Measurements from ENCODE around the gene HPS1. TPM values are rescaled to one million over a fixed set of nuclear protein-coding genes. Genes with fewer than 3 reads are reported as not detected.

The HPS1 gene
- total RNA-seq, 1 experiment from 2014 or later: 146 TPM

DNA sequence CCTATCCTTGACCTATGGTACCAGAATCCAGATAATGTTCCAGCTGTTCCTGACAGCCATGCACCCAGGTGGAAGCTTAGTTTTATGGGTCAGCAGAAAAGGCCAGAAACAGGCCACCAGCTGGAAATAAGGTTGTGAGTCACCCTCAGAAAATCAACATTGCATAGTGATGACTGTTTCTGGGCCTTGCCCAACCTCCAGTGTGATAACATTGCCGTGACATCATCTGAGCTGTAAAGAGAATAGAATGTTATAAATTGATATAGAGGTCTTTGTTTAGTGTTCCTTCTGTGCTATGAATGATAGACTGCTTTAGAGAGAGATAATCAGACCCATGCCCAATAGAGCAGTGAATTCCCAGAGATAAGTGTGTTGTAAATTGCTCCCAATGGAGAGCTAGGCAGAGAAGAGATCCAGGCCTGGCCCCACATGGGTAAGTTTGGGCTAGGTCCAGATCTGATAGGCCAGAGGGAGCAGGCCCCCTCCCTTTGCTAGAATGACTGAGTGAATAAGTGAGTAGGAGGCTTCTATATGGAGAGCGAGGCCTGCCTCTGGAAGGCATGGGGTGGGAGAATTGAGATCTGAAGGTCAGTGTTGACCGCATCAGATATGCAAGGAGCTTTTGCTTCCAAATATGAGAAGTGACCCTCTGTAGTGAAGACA lies 14.2 kb upstream of the HPS1 start:
- Histone ChIP-seq H3K27me3 (ENCODE audit: control insufficient read depth, insufficient read depth, low read length) (no peaks in the 10 kb centered on the region), H3K4me1 (ENCODE audit: control insufficient read depth, insufficient read depth, low read length) (peaks cover 17% of the 10 kb centered on the region), H3K36me3 (ENCODE audit: control insufficient read depth, insufficient read depth, low read length) (no peaks in the 10 kb centered on the region), H3K9me3 (ENCODE audit: control insufficient read depth, insufficient read depth, low read depth, low read length) (no peaks in the 10 kb centered on the region), H3K27ac (ENCODE audit: low read length) (peak overlapping the region; percentile 41), H3K4me3 (ENCODE audit: low read depth in 2 of 2, low read length in 2 of 2) (no peak overlapping the region)
- ChIA-PET CTCF (interaction anchor here (1.1 kb wide), 1 partner anchor 36 kb away, joined by 4 read pairs; no protein-coding TSS in a partner anchor), POLR2A (interaction anchor here (0.5 kb wide), 1 partner anchor 580 kb away, joined by 3 read pairs; no protein-coding TSS in a partner anchor)
- intact Hi-C loops (cut with micrococcal nuclease; ENCODE audit: unreplicated experiment): no loop called here
- DNase-seq (ENCODE audit: low read depth, low spot score) (peak; percentile 84), ATAC-seq (peak; percentile 96)
- BruUV-seq (replicated peaks): no TSS peak
- in situ Hi-C loops (cut with HindIII; ENCODE audit: low pct_unique_long_range_greater_than_20kb, low sequenced_read_pairs): no loop called here
- TF ChIP-seq, protein P1, sequence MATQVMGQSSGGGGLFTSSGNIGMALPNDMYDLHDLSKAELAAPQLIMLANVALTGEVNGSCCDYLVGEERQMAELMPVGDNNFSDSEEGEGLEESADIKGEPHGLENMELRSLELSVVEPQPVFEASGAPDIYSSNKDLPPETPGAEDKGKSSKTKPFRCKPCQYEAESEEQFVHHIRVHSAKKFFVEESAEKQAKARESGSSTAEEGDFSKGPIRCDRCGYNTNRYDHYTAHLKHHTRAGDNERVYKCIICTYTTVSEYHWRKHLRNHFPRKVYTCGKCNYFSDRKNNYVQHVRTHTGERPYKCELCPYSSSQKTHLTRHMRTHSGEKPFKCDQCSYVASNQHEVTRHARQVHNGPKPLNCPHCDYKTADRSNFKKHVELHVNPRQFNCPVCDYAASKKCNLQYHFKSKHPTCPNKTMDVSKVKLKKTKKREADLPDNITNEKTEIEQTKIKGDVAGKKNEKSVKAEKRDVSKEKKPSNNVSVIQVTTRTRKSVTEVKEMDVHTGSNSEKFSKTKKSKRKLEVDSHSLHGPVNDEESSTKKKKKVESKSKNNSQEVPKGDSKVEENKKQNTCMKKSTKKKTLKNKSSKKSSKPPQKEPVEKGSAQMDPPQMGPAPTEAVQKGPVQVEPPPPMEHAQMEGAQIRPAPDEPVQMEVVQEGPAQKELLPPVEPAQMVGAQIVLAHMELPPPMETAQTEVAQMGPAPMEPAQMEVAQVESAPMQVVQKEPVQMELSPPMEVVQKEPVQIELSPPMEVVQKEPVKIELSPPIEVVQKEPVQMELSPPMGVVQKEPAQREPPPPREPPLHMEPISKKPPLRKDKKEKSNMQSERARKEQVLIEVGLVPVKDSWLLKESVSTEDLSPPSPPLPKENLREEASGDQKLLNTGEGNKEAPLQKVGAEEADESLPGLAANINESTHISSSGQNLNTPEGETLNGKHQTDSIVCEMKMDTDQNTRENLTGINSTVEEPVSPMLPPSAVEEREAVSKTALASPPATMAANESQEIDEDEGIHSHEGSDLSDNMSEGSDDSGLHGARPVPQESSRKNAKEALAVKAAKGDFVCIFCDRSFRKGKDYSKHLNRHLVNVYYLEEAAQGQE (IDR thresholded peaks at IDR 0.05; ENCODE audit: insufficient read depth in 1 of 2, low read depth in 2 of 2, low read length in 1 of 2): no peak
- peak; percentile 74 for TF ChIP-seq POLR2AphosphoS5 (IDR thresholded peaks at IDR 0.05; ENCODE audit: low read depth, low read length)
- TF ChIP-seq SIN3A (IDR thresholded peaks at IDR 0.05; ENCODE audit: borderline replicate concordance, insufficient read depth, low read depth, low read length): peak; percentile 67; the same call in 1 of the 2 replicates
- no peak for TF ChIP-seq TCF7L2 (IDR thresholded peaks at IDR 0.05; ENCODE audit: low read depth, low read length)
- TF ChIP-seq CTCF (IDR thresholded peaks at IDR 0.05): no peak

- in situ Hi-C loops (cut with HindIII; ENCODE audit: low pct_unique_long_range_greater_than_20kb, low sequenced_read_pairs): no loop called here
- ChIA-PET POLR2A (interaction anchor here (0.7 kb wide), 1 partner anchor 669 kb away, joined by 3 read pairs; no protein-coding TSS in a partner anchor), CTCF (no interaction called here)
- H3K27me3 ChIP-seq (ENCODE audit: control insufficient read depth, insufficient read depth, low read length): no peaks in the 10 kb centered on the region
- no peak overlapping the region for H3K27ac ChIP-seq (ENCODE audit: low read length)
- H3K4me3 ChIP-seq (ENCODE audit: low read depth in 2 of 2, low read length in 2 of 2): no peak overlapping the region
- intact Hi-C loops (cut with micrococcal nuclease; ENCODE audit: unreplicated experiment): no loop called here
- TF ChIP-seq TCF7L2 (IDR thresholded peaks at IDR 0.05; ENCODE audit: low read depth, low read length) (no peak), CTCF (IDR thresholded peaks at IDR 0.05) (no peak), POLR2AphosphoS5 (IDR thresholded peaks at IDR 0.05; ENCODE audit: low read depth, low read length) (no peak), SIN3A (IDR thresholded peaks at IDR 0.05; ENCODE audit: borderline replicate concordance, insufficient read depth, low read depth, low read length) (no peak)
- TF ChIP-seq, protein P1 (IDR thresholded peaks at IDR 0.05; ENCODE audit: insufficient read depth in 1 of 2, low read depth in 2 of 2, low read length in 1 of 2): no peak
- peaks cover 17% of the 10 kb centered on the region for H3K4me1 ChIP-seq (ENCODE audit: control insufficient read depth, insufficient read depth, low read length)
- DNase-seq (ENCODE audit: low read depth, low spot score) (no peak), ATAC-seq (no peak)
- H3K9me3 ChIP-seq (ENCODE audit: control insufficient read depth, insufficient read depth, low read depth, low read length): no peaks in the 10 kb centered on the region
- no TSS peak for BruUV-seq (replicated peaks)
- H3K36me3 ChIP-seq (ENCODE audit: control insufficient read depth, insufficient read depth, low read length): no peaks in the 10 kb centered on the region
Observed at GRCh38 chr10:98458809-98459784, 12.4 kb upstream of the HPS1 start.

Data from Panc1 (cell line).